HepG2 (cell line): ENCODE data around the gene JAK1. TPM values are rescaled to one million over a fixed set of nuclear protein-coding genes. Genes with fewer than 3 reads are reported as not detected.

Experiments
- ATAC-seq: fragments of 200-7000 bp; cut with Tn5 transposase; 3 replicates; pipeline ENCODE4 v1.9.1; 2020; ENCODE audit warnings: mild to moderate bottlenecking, moderate library complexity
- BruUV-seq: library from RNA; stranded (reverse); fragments of 400-500 nt; replicated peaks from 2 replicates; lab custom pipeline; 2021; lab: Mats Ljungman, UMichigan
- CTCF ChIA-PET: fragments of 300-600 bp; formaldehyde crosslinking; extraction: SDS; loops from one replicate; lab custom pipeline; 2021; ENCODE audit warnings: low total read pairs, inconsistent platforms, low intra/inter-chr PET ratio; lab: Yijun Ruan, JAX
- POLR2A ChIA-PET: fragments of 350-600 bp; sonication (Branson Sonifier 250); formaldehyde crosslinking; loops from one replicate; lab custom pipeline; 2020; ENCODE audit warnings: antibody characterized with exemption, inconsistent platforms; lab: Yijun Ruan, JAX
- DNase-seq: peaks from one replicate; pipeline ENCODE4 v3.0.0-alpha.2; 2015; ENCODE audit warnings: low spot score
- FAIRE-seq: peaks from 3 replicates; lab custom pipeline; 2011; peaks lifted over from hg19 to GRCh38; lab: Jason Lieb, UNC
- H2AFZ ChIP-seq: one replicate; pipeline ENCODE4 v1.6.1; 2011; ENCODE audit warnings: low read length, inconsistent platforms
- H3K27ac ChIP-seq: fragments of 300-600 bp; 3 replicates; pipeline ENCODE4 v1.8.0; 2011; ENCODE audit warnings: mixed run types, mild to moderate bottlenecking, mixed read lengths, low read length, inconsistent platforms; ENCODE audit not compliant: insufficient read depth; ENCODE audit errors: extremely low read length
- H3K27me3 ChIP-seq, 2 experiments: fragments of 200-600 bp in 1 of 2; 2 replicates in 1 of 2; 3 replicates in 1 of 2; pipeline versions ENCODE4 v1.6.0 to v1.8.0; 2011; ENCODE audit warnings: low read length in 2 of 2, mild to moderate bottlenecking in 2 of 2, moderate library complexity in 2 of 2, inconsistent platforms in 1 of 2; ENCODE audit not compliant: insufficient read depth in 2 of 2, control insufficient read depth in 1 of 2
- H3K36me3 ChIP-seq, 2 experiments: fragments of 200-600 bp in 1 of 2; replicated peaks in 1 of 2; 2 replicates in 1 of 2; 3 replicates in 1 of 2; pipeline versions ENCODE4 v1.5.1 to v1.8.0; 2011; ENCODE audit warnings: low read length in 2 of 2, inconsistent platforms in 1 of 2; ENCODE audit not compliant: insufficient read depth in 2 of 2, control insufficient read depth in 1 of 2
- H3K4me1 ChIP-seq: 2 replicates; pipeline ENCODE4 v1.5.1; 2012; ENCODE audit warnings: low read length, inconsistent platforms; ENCODE audit not compliant: insufficient read depth
- H3K4me2 ChIP-seq: 2 replicates; pipeline ENCODE4 v1.6.0; 2011; ENCODE audit warnings: low read depth, low read length, inconsistent platforms
- H3K4me3 ChIP-seq, 3 experiments: fragments of 200-600 bp in 1 of 3; sonication (generic), shearing (Covaris generic) in 1 of 3; replicated peaks in 1 of 3; 2 replicates each; pipeline ENCODE4 v1.5.1; 2011 to 2016; ENCODE audit warnings: low read length in 3 of 3, inconsistent platforms in 2 of 3, low read depth in 2 of 3, mild to moderate bottlenecking in 2 of 3, control low read depth in 1 of 3, mixed read lengths in 1 of 3; ENCODE audit not compliant: insufficient read depth in 1 of 3
- H3K79me2 ChIP-seq: one replicate; pipeline ENCODE4 v1.6.1; 2011; ENCODE audit warnings: low read length, inconsistent platforms; ENCODE audit not compliant: insufficient read depth
- H3K9ac ChIP-seq: 2 replicates; pipeline ENCODE4 v1.6.0; 2011; ENCODE audit warnings: mild to moderate bottlenecking, low read depth, low read length, inconsistent platforms; ENCODE audit not compliant: insufficient read depth
- H3K9me3 ChIP-seq: 2 replicates; pipeline ENCODE4 v1.5.1; 2012; ENCODE audit warnings: mild to moderate bottlenecking, low read length
- H4K20me1 ChIP-seq: 2 replicates; pipeline ENCODE4 v1.6.0; 2011; ENCODE audit warnings: inconsistent platforms, mild to moderate bottlenecking, low read length, moderate library complexity; ENCODE audit not compliant: insufficient read depth
- ADNP ChIP-seq: sonication (generic); formaldehyde crosslinking; IDR thresholded peaks from 2 replicates; pipeline ENCODE4 v1.4.0; 2020; ENCODE audit warnings: missing genetic modification reagents
- AKNA ChIP-seq: sonication (generic); formaldehyde crosslinking; IDR thresholded peaks from 2 replicates; pipeline ENCODE4 v1.4.0; 2020; ENCODE audit warnings: missing genetic modification reagents, borderline replicate concordance
- HOXD1 ChIP-seq: sonication (generic); formaldehyde crosslinking; IDR thresholded peaks from 2 replicates; pipeline ENCODE4 v1.5.0; 2020; ENCODE audit warnings: missing genetic modification reagents
- ZNF180 ChIP-seq: sonication (generic); formaldehyde crosslinking; IDR thresholded peaks from 2 replicates; pipeline ENCODE4 v1.4.0; 2020; ENCODE audit warnings: low read depth, missing genetic modification reagents, borderline replicate concordance
- ZNF24 ChIP-seq: fragments of 450-650 bp; IDR thresholded peaks from 2 replicates; pipeline ENCODE4 v1.6.1; 2017; ENCODE audit warnings: antibody characterized with exemption, mild to moderate bottlenecking
- ZNF576 ChIP-seq: sonication (generic); formaldehyde crosslinking; IDR thresholded peaks from 2 replicates; pipeline ENCODE4 v1.4.0; 2020; ENCODE audit warnings: mild to moderate bottlenecking, missing genetic modification reagents
- WGBS: methylation state at CpG from one replicate; pipeline ENCODE4 v1.1.6; 2017; ENCODE audit warnings: low lambda C conversion rate; 5-methylcytosine and 5-hydroxymethylcytosine counted together
- in situ Hi-C: cut with HindIII; loops from 2 replicates; pipeline ENCODE4 v1.10.0; 2017; ENCODE audit warnings: low pct_unique_long_range_greater_than_20kb; ENCODE audit not compliant: extremely low pct_ligation_motif_present
- intact Hi-C: fragments of 100-400 bp; cut with micrococcal nuclease; formaldehyde crosslinking; loops from one replicate; pipeline ENCODE4 v1.10.0; 2022; ENCODE audit not compliant: unreplicated experiment
- polyA plus RNA-seq, 8 experiments: library from polyadenylated mRNA; depleted of rRNA in 3 of 8; stranded (reverse) in 7 of 8; unstranded in 1 of 8; fragments of >200 nt; fragmentation: Illumina TruSeq in 4 of 8; extraction: Trizol in 4 of 8; gene quantifications; 2 replicates each; pipeline versions ENCODE4 v1.2.1 to v1.2.3, GENCODE V29; 2011 to 2016; ENCODE audit warnings: low read depth in 4 of 8, missing spikeins in 1 of 8, mixed read lengths in 1 of 8; ENCODE audit not compliant: insufficient read depth in 1 of 8
- total RNA-seq, 5 experiments: library from RNA; depleted of rRNA; stranded (reverse); fragments of >200 nt; fragmentation: Illumina TruSeq; extraction: Trizol; gene quantifications; 2 replicates each; pipeline ENCODE4 v1.2.3, GENCODE V29; 2016; ENCODE audit warnings: low read depth in 1 of 5

The JAK1 gene
- total and polyA plus RNA-seq, 2 of the 13 experiments (the other 11 are each of a cell fraction or from before 2014, with no cell fraction given), result 23.9 to 42.4 TPM

- no peak for TF ChIP-seq ZNF576 (CRISPR knock-in tag)
- TF ChIP-seq AKNA (CRISPR knock-in tag), result no peak
These were observed 91.7 kb downstream of the JAK1 start (continued) for GRCh38 chr1:64874666-64875065.

GRCh38 chr1:64873576-64873975 lies 92.8 kb downstream of the JAK1 start:
- no peaks in the 10 kb centered on the region for H3K79me2 ChIP-seq
- no peak overlapping the region for H3K4me3 ChIP-seq
- no peaks in the 10 kb centered on the region for H3K27me3 ChIP-seq
- no peak overlapping the region for H2AFZ ChIP-seq
- in situ Hi-C loops (no loop called here), intact Hi-C loops (no loop called here)
- no peak overlapping the region for H3K4me2 ChIP-seq
- H3K4me1 ChIP-seq, result 0 out of 2 replicates have a peak, but pooled peaks cover 5% of the 10 kb centered on the region
- POLR2A ChIA-PET, result no interaction called here
- TF ChIP-seq ZNF24 (no peak), ZNF180 (CRISPR knock-in tag) (no peak), HOXD1 (no peak), ADNP (no peak)
- 98% methylated on average over 9 of the region's 9 CpGs for WGBS
- BruUV-seq, result no TSS peak
- no peaks in the 10 kb centered on the region for H4K20me1 ChIP-seq
- DNase-seq (no peak), ATAC-seq (no peak), FAIRE-seq (no peak)
- H3K27ac ChIP-seq, result no peak overlapping the region
- peaks cover 33 to 78% of the 10 kb centered on the region in 2 experiments for H3K36me3 ChIP-seq
- CTCF ChIA-PET, result no interaction called here
- H3K9me3 ChIP-seq, result no peaks in the 10 kb centered on the region
- H3K9ac ChIP-seq, result no peak overlapping the region
